ENCODE measurements around the gene CFAP57. TPM values are rescaled to one million over a fixed set of nuclear protein-coding genes. Genes with fewer than 3 reads are reported as not detected.
"Not testable (repeated sequence)": the region's sequence is repeated elsewhere in the genome, so short reads cannot be mapped to it uniquely, and the experiment has no call there.

The CFAP57 gene
- total RNA-seq, 1 donor from 2014 or later: not detected

- Histone ChIP-seq H3K4me1 (peaks cover 14% of the 10 kb centered on the region), H3K36me3 (no peaks in the 10 kb centered on the region), H3K27me3 (no peaks in the 10 kb centered on the region), H3K9me3 (no peaks in the 10 kb centered on the region), H3K4me3 (no peak overlapping the region), H3K27ac (no peak overlapping the region)
- intact Hi-C loops (cut with DNase I): no loop called here
- TF ChIP-seq POLR2A (IDR thresholded peaks at IDR 0.05) (no peak), POLR2AphosphoS5 (IDR thresholded peaks at IDR 0.05; ENCODE audit: insufficient read depth in 1 of 2, low read depth in 1 of 2) (no peak), CTCF (IDR thresholded peaks at IDR 0.05) (no peak)
- no peak for DNase-seq (ENCODE audit: extremely low spot score in 2 of 2)
Measured at GRCh38 chr1:43204394-43204793, 32.3 kb downstream of the CFAP57 start.

- peaks cover 14% of the 10 kb centered on the region for H3K4me1 ChIP-seq
- TF ChIP-seq POLR2A (IDR thresholded peaks at IDR 0.05): no peak
- TF ChIP-seq CTCF (IDR thresholded peaks at IDR 0.05): no peak
- TF ChIP-seq POLR2AphosphoS5 (IDR thresholded peaks at IDR 0.05; ENCODE audit: insufficient read depth in 1 of 2, low read depth in 1 of 2): no peak
- no peaks in the 10 kb centered on the region for H3K27me3 ChIP-seq
- DNase-seq (ENCODE audit: extremely low spot score in 2 of 2): no peak
- no peaks in the 10 kb centered on the region for H3K9me3 ChIP-seq
- no peak overlapping the region for H3K4me3 ChIP-seq
- intact Hi-C loops (cut with DNase I): no loop called here
- H3K27ac ChIP-seq: no peak overlapping the region
- no peaks in the 10 kb centered on the region for H3K36me3 ChIP-seq
Measured at GRCh38 chr1:43205671-43206070, 33.5 kb downstream of the CFAP57 start.

GRCh38 chr1:43206600-43207228, 34.6 kb downstream of the CFAP57 start:
- Histone ChIP-seq H3K36me3 (no peaks in the 10 kb centered on the region), H3K9me3 (no peaks in the 10 kb centered on the region), H3K4me3 (no peak overlapping the region), H3K27ac (no peak overlapping the region), H3K27me3 (no peaks in the 10 kb centered on the region), H3K4me1 (peaks cover 14% of the 10 kb centered on the region)
- TF ChIP-seq CTCF (IDR thresholded peaks at IDR 0.05): no peak
- no peak for TF ChIP-seq POLR2A (IDR thresholded peaks at IDR 0.05)
- TF ChIP-seq POLR2AphosphoS5 (IDR thresholded peaks at IDR 0.05; ENCODE audit: insufficient read depth in 1 of 2, low read depth in 1 of 2): no peak
- intact Hi-C loops (cut with DNase I): no loop called here
- no peak for DNase-seq (ENCODE audit: extremely low spot score in 2 of 2)

- H3K4me1 ChIP-seq: peaks cover 14% of the 10 kb centered on the region
- H3K4me3 ChIP-seq: no peak overlapping the region
- H3K27ac ChIP-seq: no peak overlapping the region
- DNase-seq (ENCODE audit: extremely low spot score in 2 of 2): no peak
- no peaks in the 10 kb centered on the region for H3K27me3 ChIP-seq
- TF ChIP-seq POLR2A (IDR thresholded peaks at IDR 0.05) (no peak), CTCF (IDR thresholded peaks at IDR 0.05) (no peak), POLR2AphosphoS5 (IDR thresholded peaks at IDR 0.05; ENCODE audit: insufficient read depth in 1 of 2, low read depth in 1 of 2) (no peak)
- H3K9me3 ChIP-seq: no peaks in the 10 kb centered on the region
- H3K36me3 ChIP-seq: no peaks in the 10 kb centered on the region
- intact Hi-C loops (cut with DNase I): no loop called here
Measured at GRCh38 chr1:43207229-43207853, 35.2 kb downstream of the CFAP57 start.

- H3K27ac ChIP-seq; H3K27me3 ChIP-seq; DNase-seq (ENCODE audit: extremely low spot score in 2 of 2); intact Hi-C loops (cut with DNase I); H3K4me3 ChIP-seq; H3K9me3 ChIP-seq; H3K36me3 ChIP-seq: not testable (repeated sequence)
- H3K4me1 ChIP-seq: peaks cover 14% of the 10 kb centered on the region
Measured at GRCh38 chr1:43208277-43208676, 36.1 kb downstream of the CFAP57 start.

All from vagina (tissue), 2 donors.